GM10248 (cell line): ENCODE data around the gene CBY1.

Source experiments
- CTCF ChIA-PET: fragments of 300-600 bp; sonication (Branson Sonifier 250); formaldehyde crosslinking; extraction: SDS; loops from one replicate; lab custom pipeline; 2021; ENCODE audit warnings: antibody characterized with exemption; lab: Yijun Ruan, JAX
- POLR2A ChIA-PET: fragments of 350-650 bp; sonication (Branson Sonifier 250); formaldehyde crosslinking; extraction: SDS; loops from one replicate; lab custom pipeline; 2020; ENCODE audit warnings: antibody characterized with exemption; lab: Yijun Ruan, JAX
- DNase-seq: peaks from one replicate; pipeline ENCODE4 v3.0.0; 2012; ENCODE audit errors: extremely low spot score
- CTCF ChIP-seq: IDR thresholded peaks from 2 replicates; pipeline ENCODE4 v1.5.1; 2012; ENCODE audit warnings: mild to moderate bottlenecking, low read depth; ENCODE audit errors: extremely low read depth, missing control alignments, control extremely low read depth

CBY1 gene

GRCh38 chr22:38656256-38657044 lies at the start of gene CBY1, which contains the start of gene FAM227A:
Gene CBY1 (plus strand): TSS chr22:38656638. CDS start chr22:38668055, 11,417 bp downstream.
Gene FAM227A (minus strand): TSS chr22:38656392. CDS start chr22:38650168, 6,224 bp downstream.
- DNase-seq, result peak; percentile 98
- no peak for TF ChIP-seq CTCF
- CTCF ChIA-PET, result interaction anchor here (1.3 to 2.6 kb wide), 2 partner anchors 25 to 27 kb away, joined by 4 to 6 read pairs; partner anchors contain the start of gene TOMM22
- POLR2A ChIA-PET, result no interaction called here

GRCh38 chr22:38607680-38608079 lies 48.8 kb upstream of the CBY1 start:
- ChIA-PET POLR2A (no interaction called here), CTCF (interaction anchor here (1.9 kb wide), 1 partner anchor 12 kb away, joined by 4 read pairs; no protein-coding TSS in a partner anchor)
- no peak for DNase-seq
- no peak for TF ChIP-seq CTCF

- ChIA-PET CTCF (interaction anchor here (1.0 to 1.9 kb wide), 2 partner anchors 10 to 23 kb away, joined by 3 to 4 read pairs; no protein-coding TSS in a partner anchor), POLR2A (interaction anchor here (0.5 kb wide), 2 partner anchors 138 to 470 kb away, joined by 3 to 4 read pairs; no protein-coding TSS in a partner anchor)
- no peak for TF ChIP-seq CTCF
- no peak for DNase-seq
Measured at GRCh38 chr22:38608992-38609750, 47.3 kb upstream of the CBY1 start.

GRCh38 chr22:38610234-38610633 lies 46.2 kb upstream of the CBY1 start:
- DNase-seq, result no peak
- ChIA-PET CTCF (no interaction called here), POLR2A (no interaction called here)
- no peak for TF ChIP-seq CTCF

- DNase-seq, result no peak
- ChIA-PET POLR2A (no interaction called here), CTCF (no interaction called here)
- no peak for TF ChIP-seq CTCF
Measured at GRCh38 chr22:38611559-38611958, 44.9 kb upstream of the CBY1 start.
